NCI-H446 (cell line): Measurements from ENCODE around the gene AKT3.

ENCODE experiments used
- DNase-seq, 2 experiments: peaks; one replicate each; lab custom pipeline; 2025; lab: John Stamatoyannopoulos, UW

The AKT3 gene

DNA sequence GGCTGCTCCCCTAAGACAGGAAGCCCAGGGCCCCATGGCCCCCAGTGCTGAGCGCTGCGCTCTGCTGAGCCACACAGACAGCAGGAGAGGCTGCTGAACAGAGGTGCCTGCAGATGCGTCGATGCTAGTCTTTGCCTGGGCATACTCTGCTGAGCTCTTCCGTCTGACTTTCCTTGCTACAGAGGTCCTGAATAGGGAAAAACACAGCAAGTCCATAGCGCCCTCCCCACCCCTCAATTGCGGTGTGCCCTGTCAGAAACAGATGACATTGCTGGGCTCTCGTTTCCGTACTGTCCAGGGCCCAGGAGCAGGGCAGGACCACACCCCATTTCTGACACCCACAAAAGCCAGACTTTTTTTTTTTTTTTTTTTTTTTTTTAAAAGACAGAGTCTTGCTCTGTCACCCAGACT lies 341.7 kb downstream of the AKT3 start:
- DNase-seq: no peak

GRCh38 chr1:243507672-243508302 lies 342.3 kb downstream of the AKT3 start:
- DNase-seq: no peak

GRCh38 chr1:243507001-243507671 lies 342.9 kb downstream of the AKT3 start:
- DNase-seq: peak in 1 of 2 experiments; percentile 14

- no peak for DNase-seq
These were observed 343.9 kb downstream of the AKT3 start for GRCh38 chr1:243505986-243506689.

DNA sequence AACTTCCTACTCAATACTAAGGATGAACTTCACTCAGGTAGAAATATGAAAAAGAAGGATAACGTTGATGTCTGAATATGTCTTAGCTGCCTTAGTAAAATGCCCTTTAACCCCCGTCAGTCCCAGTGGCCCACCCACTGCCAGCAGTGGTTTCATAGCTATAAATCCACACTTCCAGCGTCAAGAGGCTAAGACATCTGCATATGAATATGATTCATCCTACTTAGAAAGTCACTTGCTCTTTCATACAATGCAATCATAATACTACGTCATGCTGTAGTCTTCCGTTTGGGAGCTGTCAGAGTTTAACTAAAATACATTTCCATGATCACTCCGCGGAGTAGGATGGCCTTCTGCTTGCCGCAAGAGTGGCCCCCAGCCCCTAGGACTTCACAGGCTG lies 346.9 kb downstream of the AKT3 start:
- DNase-seq: no peak

DNA sequence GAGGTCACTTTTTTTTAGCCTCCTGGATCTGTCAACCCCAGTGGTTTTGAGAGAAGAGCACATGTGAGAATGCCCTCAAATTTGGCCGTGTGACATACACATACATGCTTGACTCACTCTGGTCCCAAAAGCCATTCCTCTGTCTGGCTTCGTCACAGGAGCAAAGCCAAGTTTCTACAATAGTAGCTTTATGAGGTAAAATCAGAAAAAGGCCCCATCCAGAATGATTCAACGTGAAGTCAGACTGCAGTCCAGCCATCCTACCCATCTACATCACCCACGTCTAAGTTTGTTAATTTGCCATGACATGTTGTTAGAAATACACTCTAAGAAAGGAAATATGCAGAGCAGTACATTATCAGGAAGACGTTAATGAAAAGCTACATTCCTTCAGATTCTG lies 349.0 kb downstream of the AKT3 start:
- no peak for DNase-seq

DNA sequence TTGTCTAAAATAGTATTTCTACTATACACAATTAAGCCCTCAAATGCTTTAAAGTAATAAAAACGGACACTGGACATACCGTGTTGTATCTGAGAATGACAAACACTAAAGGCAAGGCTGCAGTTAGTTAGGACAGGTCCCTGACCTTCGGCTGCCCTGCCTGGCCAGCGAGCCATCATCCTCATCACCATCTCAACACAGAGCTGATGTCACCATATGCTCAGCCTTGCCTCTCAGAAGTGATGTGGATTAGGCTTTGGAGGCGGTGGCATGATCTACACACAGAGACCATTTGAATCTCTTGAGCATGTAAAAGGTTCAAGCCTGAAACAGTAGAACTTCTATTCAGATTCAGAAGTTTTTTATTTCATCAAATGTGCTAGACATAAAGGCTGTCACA lies 349.5 kb downstream of the AKT3 start:
- no peak for DNase-seq

DNA sequence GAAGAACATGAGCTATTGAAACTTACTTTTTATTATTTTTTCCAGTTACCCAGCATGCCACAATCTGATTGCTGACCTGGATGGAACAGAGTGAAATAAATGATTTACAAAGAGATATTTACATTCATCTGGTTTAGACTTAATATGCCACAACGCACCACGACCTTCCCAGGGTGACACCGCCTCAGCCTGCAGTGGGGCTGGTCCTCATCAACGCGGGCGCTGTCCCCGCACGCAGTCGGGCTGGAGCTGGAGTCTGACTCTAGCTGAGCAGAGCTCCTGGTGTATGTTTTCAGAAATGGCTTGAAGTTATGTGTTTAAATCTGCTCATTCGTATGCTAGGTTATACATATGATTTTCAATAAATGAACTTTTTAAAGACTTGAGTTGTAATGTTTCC lies 350.3 kb downstream of the AKT3 start:
- DNase-seq: no peak

DNA sequence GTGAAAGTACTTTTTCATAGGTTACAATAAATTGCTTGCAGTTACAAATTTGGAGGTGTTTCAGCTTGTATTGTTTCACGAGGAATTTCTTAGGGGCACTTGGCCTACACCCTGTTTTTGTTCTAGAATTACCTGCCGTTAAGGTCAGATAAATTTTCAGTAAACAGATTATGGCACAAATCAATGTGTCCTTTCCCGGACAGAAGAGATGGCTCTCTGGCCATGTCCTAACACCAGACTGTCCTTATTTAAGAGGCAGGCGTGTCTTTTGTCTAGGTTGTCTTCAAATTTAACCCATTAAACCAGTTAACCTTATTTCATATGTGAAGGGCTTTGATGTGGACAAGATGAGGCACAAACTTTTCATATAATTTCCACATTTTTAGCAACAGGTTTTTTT lies 350.8 kb downstream of the AKT3 start:
- no peak for DNase-seq

GRCh38 chr1:243497939-243498681 lies 351.9 kb downstream of the AKT3 start:
- no peak for DNase-seq

- DNase-seq: no peak
These were observed 353.2 kb downstream of the AKT3 start for GRCh38 chr1:243496806-243497205.

DNA sequence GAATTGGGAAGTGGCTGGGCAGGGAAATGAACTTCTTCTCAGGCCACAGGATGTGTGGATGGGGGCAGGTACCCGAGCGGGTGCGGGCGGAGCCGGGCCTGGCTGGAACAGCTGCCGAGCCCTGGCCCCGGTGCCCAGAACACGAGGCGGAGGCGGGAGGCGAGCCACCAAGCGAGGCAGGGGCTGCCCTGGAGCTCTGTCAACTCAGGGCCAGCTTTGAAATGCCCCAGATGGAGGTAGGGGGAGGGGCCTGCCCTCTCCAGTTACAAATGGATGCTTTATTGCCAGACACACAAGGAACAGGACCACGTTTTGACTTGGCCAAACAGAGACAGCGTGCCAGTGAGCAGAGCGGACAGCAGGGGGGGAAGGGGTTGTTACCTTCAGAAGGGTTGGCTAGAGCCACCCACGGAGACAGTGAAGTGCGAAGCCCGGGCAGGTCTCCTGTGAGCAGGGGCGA lies 353.8 kb downstream of the AKT3 start:
- peak; percentile 89 to 97 for DNase-seq

DNA sequence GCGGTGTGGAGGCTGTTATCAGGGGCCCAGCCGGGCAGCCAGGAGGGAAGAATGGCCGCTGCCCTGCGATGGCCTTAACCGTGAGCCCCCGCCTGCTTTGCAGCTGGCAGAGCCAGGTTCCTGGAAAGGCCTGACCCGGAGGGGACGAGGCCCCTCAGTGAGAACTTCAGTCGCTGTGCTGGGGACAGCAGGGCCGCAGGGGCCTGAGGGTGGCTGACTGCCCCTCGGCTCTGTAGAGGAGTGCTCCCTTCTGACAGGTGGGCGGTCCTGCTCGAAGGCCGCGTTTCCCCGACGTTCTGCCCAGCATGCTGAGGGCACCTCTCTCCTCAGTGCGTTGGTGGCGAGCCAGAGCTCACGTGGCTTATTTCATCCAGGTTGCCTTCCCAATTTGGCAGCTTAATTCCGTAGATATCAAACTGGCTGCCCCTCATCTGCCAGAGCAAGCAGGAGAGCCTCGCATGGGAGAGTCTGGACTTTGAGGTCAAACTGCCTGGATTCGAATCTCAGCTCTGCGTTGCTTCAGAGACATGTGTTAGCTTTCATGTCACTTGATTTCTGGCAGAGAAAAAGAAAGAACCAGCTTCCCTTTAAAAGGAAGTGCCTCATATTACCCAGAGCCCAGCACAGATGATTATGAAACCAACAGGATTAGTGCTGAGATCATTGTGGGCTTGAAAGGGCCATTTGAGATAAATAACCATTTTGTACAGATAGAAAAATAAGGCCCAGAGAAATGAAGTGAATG lies 354.4 kb downstream of the AKT3 start:
- DNase-seq: peak in 1 of 2 experiments; percentile 61

DNA sequence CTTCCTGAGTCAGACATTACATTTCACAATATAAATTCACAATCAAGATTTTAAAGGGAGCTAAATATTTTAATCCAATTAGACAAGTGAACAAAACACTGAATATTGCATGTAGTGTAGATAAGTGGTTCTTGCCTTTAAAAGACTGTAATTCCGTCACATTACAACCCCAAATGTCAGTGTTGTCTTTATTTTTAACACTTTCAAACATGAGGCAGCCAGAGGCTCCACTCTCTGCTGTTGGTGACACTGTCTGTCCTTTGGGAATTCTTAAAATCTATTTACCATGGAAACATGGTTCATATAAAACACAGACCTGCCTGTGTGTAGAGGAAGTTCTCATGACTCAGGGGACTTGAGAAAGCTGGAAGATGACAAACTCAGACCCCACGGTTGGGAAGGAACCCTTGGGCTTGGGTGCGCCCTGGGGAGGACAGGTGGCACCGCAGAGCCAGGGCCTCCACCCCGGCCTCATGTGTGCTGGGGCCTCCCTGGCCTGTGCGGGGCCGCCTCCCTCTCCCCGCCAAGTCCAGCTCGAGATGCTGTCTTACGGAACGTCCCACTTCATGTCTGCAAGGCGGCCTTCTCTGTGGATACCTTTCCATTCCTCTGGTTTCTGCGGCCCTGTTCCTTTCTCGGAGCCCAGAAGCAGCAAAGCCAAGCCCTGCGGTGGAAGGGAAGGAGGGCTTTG lies 355.2 kb downstream of the AKT3 start:
- no peak for DNase-seq

DNA sequence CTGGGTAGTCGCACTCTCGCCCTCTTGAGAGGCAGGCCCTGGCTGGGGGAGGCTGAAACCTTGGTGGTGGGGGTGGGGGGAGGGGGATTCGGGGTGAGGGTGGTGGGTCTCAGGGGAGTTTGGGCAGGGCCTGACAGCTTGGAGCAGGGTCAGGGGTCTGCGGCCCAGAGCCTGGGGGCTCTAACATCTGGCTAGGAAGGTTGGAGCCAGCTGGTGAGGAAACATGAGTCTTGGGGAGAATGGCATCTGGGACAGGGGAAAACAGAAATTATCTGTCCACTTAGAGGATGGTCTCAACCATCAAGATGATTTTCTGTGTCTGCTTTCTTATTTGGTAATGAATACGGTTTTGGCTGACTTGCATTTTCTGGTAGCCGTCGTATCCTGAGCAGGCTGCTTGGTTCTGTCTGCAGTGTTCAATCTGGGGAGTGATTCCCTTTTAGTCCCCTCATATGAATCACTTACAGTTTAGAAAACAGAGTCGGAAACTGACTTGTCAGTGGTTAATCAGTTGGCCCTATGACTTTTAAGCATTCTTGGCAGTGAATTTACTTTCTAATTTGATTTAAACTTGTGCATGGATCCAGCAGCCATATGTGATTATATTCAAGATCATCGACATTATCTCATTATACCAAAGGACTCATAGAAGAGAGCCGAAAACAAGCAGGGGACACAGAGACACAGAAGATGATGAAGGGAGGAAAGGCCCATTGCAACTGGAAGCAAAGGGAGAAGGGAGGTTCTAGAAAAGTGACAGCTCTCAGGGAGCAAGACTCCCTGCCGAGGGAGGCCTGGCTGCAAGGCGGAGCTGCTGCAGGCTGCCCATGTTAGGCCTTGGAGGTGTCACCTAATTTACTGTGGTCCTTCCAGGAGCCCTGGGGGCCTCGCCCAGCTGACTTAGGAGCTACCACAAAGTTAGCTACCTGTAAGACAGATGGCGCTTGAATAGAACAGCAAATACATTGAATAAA lies 356.6 kb downstream of the AKT3 start:
- DNase-seq: peak; percentile 54 to 85

DNA sequence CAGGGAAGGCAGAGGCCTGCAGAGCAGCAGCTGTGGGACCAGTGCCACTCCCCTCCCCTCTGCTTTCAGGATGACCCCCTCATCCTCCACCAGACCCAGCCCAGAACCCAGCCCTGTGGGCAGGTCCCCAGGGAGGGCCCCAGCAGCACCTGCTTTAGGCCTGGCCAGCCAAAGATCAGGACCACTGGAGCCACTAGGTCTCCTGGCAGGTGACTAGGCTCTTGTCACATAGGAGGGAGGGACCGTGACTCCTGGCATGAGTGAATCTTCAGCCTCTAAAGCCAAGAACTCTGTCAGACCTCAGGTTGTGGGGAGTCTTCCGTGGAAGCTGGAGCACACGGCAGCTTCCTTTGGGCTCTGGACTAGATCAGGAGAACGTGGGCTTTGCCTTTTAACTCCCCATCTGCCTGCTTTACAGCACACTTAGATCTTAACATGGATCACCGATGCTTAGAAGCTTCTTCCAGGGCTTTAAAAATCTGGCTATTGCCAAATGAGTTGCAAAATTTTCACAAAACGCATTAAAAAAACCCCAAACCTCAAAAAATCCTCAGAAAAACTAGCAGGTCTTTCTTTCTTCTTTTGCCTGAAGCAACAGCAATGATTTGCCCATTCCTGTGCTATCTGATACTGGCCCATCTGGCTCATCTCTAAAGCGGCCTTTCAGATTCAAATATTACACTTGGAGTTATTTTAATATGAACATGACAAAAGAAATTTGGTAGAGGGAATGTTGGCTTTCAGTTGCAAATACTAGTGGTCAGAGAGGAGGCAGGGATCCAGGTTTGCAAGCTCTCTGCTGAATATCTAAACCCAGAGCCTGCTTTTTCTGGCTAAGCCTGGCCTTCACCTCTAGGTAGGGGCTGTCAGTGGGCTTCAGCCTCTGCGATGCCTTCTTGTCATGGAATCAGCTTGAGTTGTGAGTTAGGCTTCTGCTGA lies 359.0 kb downstream of the AKT3 start:
- peak in 1 of 2 experiments; percentile 55 for DNase-seq

GRCh38 chr1:243489681-243490546 lies 360.1 kb downstream of the AKT3 start:
- no peak for DNase-seq

DNA sequence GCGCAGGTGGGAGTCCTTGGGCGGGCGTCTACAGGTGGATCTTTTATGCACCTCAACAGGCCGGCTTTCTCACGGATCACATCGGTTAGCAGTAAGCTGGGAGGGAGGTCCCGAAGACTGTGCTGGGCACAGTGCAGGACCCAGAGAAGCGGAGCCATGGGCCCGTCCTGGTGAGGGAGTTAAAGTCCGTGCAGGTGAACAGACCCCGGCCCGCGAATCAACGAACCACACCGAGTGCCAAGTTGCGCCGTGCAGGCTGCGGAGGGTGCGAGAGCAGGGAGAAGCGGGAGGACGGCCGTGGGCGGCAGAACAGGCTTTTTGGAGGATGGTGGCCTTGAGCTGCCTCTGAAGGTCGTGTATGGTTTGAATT lies 360.9 kb downstream of the AKT3 start:
- DNase-seq: no peak
